WTC11 (cell line): ENCODE results near the gene SULT1C2. TPM values are rescaled to one million over a fixed set of nuclear protein-coding genes. Genes with fewer than 3 reads are reported as not detected.

ENCODE experiments used
- ATAC-seq: fragments of 200-7000 bp; cut with Tn5 transposase; 2 replicates; pipeline ENCODE4 v1.10.0; 2021; ENCODE audit warnings: mild to moderate bottlenecking, moderate library complexity
- CTCF ChIA-PET: fragments of 300-600 bp; sonication (Branson Sonifier 250); formaldehyde crosslinking; loops from one replicate; lab custom pipeline; 2021; ENCODE audit warnings: antibody characterized with exemption; lab: Charles Lee
- POLR2A ChIA-PET: fragments of 350-600 bp; sonication (Branson Sonifier 250); formaldehyde crosslinking; loops from one replicate; lab custom pipeline; 2021; ENCODE audit warnings: antibody characterized with exemption; lab: Charles Lee
- DNase-seq: peaks from one replicate; pipeline ENCODE4 v3.0.0; 2021; ENCODE audit warnings: low spot score
- H3K27ac Mint-ChIP-seq: 2 replicates; pipeline ENCODE4 v1.8.0; 2021; ENCODE audit warnings: mixed read lengths
- H3K27me3 Mint-ChIP-seq: 2 replicates; pipeline ENCODE4 v1.8.0; 2021; ENCODE audit warnings: low read depth, mild to moderate bottlenecking, moderate library complexity, mixed read lengths
- H3K36me3 Mint-ChIP-seq: 2 replicates; pipeline ENCODE4 v1.8.0; 2021; ENCODE audit warnings: mixed read lengths
- H3K4me1 Mint-ChIP-seq: 2 replicates; pipeline ENCODE4 v1.8.0; 2022; ENCODE audit warnings: mixed read lengths
- H3K4me3 Mint-ChIP-seq: 2 replicates; pipeline ENCODE4 v1.8.0; 2021; ENCODE audit warnings: mild to moderate bottlenecking, moderate library complexity, mixed read lengths
- H3K9me3 Mint-ChIP-seq: 2 replicates; pipeline ENCODE4 v1.8.0; 2021; ENCODE audit warnings: mixed read lengths
- ATF1 ChIP-seq: sonication (generic); formaldehyde crosslinking; IDR thresholded peaks from 2 replicates; pipeline ENCODE4 v1.8.1; 2023; ENCODE audit warnings: mild to moderate bottlenecking, moderate library complexity, missing genetic modification reagents
- ESRRA ChIP-seq: sonication (generic); formaldehyde crosslinking; IDR thresholded peaks from 2 replicates; pipeline ENCODE4 v1.8.1; 2022; ENCODE audit warnings: mild to moderate bottlenecking, missing genetic modification reagents, borderline replicate concordance
- SOX15 ChIP-seq: fragments of 250-450 bp; sonication (Bioruptor Pico); IDR thresholded peaks from 2 replicates; pipeline ENCODE4 v1.9.0; 2021; ENCODE audit warnings: mild to moderate bottlenecking
- TEAD4 ChIP-seq: sonication (generic); formaldehyde crosslinking; IDR thresholded peaks from 2 replicates; pipeline ENCODE4 v1.8.0; 2022; ENCODE audit warnings: mild to moderate bottlenecking, missing genetic modification reagents
- ZBTB21 ChIP-seq: sonication (generic); formaldehyde crosslinking; IDR thresholded peaks from 2 replicates; pipeline ENCODE4 v1.8.1; 2023; ENCODE audit warnings: mild to moderate bottlenecking, missing genetic modification reagents, borderline replicate concordance
- ZNF219 ChIP-seq: sonication (generic); formaldehyde crosslinking; IDR thresholded peaks from 2 replicates; pipeline ENCODE4 v1.8.0; 2023; ENCODE audit warnings: missing genetic modification reagents, mild to moderate bottlenecking, borderline replicate concordance
- ZNF232 ChIP-seq: sonication (generic); formaldehyde crosslinking; IDR thresholded peaks from 2 replicates; pipeline ENCODE4 v1.8.0; 2022; ENCODE audit warnings: mild to moderate bottlenecking, missing genetic modification reagents
- ZNF263 ChIP-seq: sonication (generic); formaldehyde crosslinking; IDR thresholded peaks from 2 replicates; pipeline ENCODE4 v1.8.1; 2022; ENCODE audit warnings: low read depth, mild to moderate bottlenecking, moderate library complexity, missing genetic modification reagents
- ZNF671 ChIP-seq: fragments of 250-450 bp; sonication (Bioruptor Pico); IDR thresholded peaks from 2 replicates; pipeline ENCODE4 v1.8.0; 2021; ENCODE audit warnings: mild to moderate bottlenecking
- total RNA-seq: library from RNA; stranded (reverse); gene quantifications from 3 replicates; pipeline ENCODE4 v1.2.3, GENCODE V29; 2021
- TF ChIP-seq, protein P1 (sequence below): sonication (generic); formaldehyde crosslinking; IDR thresholded peaks from 2 replicates; pipeline ENCODE4 v1.8.0; 2022; ENCODE audit warnings: missing genetic modification reagents
- TF ChIP-seq, protein P2 (sequence below): fragments of 250-450 bp; sonication (Bioruptor Pico); conservative IDR thresholded peaks from 2 replicates; pipeline ENCODE4 v1.9.0; 2021; ENCODE audit warnings: mild to moderate bottlenecking
- TF ChIP-seq, protein P3 (sequence below): sonication (generic); formaldehyde crosslinking; IDR thresholded peaks from 2 replicates; pipeline ENCODE4 v1.8.1; 2023; ENCODE audit warnings: mild to moderate bottlenecking, moderate library complexity, missing genetic modification reagents
- TF ChIP-seq, protein P4 (sequence below): fragments of 250-450 bp; sonication (Bioruptor Pico); IDR thresholded peaks from 2 replicates; pipeline ENCODE4 v2.1.2; 2022; ENCODE audit warnings: mild to moderate bottlenecking, moderate library complexity
- TF ChIP-seq, protein P5 (sequence below): sonication (generic); formaldehyde crosslinking; IDR thresholded peaks from 2 replicates; pipeline ENCODE4 v1.8.1; 2022; ENCODE audit warnings: low read depth, mild to moderate bottlenecking, moderate library complexity, missing genetic modification reagents, borderline replicate concordance

SULT1C2 gene
- total RNA-seq, 1 experiment from 2014 or later: 2.2 TPM

DNA sequence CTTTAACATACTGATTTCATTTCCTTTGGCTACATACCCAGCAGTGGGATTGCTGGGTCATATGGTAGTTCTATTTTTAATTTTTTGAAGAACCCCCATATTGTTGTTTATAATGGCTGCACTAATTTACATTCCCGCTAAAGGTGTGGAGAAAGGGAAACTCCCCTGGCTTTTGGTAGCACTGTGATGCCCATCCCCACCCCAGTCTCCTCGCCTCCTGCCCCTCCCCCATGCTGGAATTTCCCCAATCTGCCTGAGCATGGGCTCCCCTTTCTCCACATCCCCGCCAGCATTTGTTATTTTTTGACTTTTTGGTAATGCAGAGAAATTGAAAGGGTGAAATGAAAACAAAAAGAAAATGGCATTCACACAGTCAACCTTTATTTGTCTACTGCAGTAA, 59.1 kb downstream of the SULT1C2 start (continued):
- TF ChIP-seq, protein P1, sequence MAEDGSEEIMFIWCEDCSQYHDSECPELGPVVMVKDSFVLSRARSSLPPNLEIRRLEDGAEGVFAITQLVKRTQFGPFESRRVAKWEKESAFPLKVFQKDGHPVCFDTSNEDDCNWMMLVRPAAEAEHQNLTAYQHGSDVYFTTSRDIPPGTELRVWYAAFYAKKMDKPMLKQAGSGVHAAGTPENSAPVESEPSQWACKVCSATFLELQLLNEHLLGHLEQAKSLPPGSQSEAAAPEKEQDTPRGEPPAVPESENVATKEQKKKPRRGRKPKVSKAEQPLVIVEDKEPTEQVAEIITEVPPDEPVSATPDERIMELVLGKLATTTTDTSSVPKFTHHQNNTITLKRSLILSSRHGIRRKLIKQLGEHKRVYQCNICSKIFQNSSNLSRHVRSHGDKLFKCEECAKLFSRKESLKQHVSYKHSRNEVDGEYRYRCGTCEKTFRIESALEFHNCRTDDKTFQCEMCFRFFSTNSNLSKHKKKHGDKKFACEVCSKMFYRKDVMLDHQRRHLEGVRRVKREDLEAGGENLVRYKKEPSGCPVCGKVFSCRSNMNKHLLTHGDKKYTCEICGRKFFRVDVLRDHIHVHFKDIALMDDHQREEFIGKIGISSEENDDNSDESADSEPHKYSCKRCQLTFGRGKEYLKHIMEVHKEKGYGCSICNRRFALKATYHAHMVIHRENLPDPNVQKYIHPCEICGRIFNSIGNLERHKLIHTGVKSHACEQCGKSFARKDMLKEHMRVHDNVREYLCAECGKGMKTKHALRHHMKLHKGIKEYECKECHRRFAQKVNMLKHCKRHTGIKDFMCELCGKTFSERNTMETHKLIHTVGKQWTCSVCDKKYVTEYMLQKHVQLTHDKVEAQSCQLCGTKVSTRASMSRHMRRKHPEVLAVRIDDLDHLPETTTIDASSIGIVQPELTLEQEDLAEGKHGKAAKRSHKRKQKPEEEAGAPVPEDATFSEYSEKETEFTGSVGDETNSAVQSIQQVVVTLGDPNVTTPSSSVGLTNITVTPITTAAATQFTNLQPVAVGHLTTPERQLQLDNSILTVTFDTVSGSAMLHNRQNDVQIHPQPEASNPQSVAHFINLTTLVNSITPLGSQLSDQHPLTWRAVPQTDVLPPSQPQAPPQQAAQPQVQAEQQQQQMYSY (CRISPR knock-in tag): no peak
- TF ChIP-seq ATF1 (CRISPR knock-in tag): no peak
- no peak for TF ChIP-seq ESRRA
- TF ChIP-seq, all 79 proteins: peak for 0

DNA sequence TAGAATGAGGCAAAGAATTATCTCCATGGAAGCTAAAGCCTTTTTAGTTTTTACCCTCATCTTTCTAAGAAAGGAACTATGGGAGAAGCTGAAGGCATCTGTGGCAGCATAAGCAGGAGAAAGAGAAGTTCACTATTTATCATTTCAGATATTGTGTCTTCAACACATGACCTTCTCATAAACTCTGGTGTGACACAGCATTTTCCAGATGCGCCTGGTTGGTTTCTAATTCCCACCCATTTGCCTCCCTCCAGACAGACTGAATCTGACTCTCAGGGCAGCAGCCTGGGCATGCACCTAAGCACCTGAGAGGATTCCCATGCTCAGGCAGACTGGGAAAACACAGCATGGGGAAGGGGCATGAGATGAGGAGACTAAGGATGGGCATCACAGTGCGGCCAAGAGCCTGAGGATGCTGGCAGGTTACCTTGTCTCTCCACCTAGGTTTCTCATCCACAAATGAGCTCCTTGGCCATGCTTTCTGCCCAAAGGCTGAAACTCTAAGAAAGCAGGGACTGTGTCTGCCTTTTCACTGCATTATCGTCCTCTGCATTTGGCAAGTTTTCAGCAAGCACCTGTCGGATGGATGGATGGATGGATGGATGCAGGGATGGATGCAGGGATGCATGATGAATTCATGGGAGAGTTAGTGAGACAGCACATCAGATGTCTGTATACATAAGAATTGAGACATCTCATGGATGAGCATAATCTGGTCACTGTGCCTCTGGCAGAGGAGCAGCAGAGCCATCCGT, 60.3 kb downstream of the SULT1C2 start:
- peaks cover 5% of the 10 kb centered on the region; the same call in 1 of the 2 replicates for H3K9me3 Mint-ChIP-seq
- no peak for TF ChIP-seq SOX15 (CRISPR knock-in tag)
- no peak for TF ChIP-seq ZNF263
- TF ChIP-seq, protein P2, sequence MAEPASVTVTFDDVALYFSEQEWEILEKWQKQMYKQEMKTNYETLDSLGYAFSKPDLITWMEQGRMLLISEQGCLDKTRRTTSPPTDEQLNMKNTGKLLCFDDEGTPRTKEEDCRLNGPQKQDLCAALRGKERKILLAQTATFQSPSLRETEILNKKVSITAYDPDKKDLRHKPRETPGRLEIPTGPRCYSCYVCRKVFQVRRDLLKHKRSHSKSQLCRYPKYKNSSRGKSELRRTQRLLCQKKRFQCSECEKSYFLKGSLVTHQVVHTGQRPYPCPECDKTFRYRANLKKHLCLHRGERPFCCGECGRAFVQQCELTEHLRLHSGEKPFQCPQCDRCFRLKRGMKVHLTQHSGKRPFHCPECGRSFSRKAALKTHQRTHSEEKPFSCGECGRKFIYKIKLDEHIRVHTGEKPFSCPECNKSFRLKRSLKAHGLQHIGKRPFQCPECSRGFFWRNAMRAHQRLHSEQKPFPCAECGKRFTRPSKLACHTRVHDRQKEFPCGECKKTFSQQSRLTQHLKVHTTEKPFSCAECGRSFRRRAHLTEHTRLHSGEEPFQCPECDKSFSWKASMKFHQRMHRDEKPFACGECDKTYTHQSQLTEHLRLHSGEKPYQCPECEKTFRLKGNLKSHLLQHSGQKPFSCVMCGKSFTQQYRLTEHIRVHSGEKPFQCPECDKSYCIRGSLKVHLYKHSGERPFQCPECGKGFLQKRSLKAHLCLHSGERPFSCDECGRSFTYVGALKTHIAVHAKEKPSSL: no peak
- TF ChIP-seq, protein P3, sequence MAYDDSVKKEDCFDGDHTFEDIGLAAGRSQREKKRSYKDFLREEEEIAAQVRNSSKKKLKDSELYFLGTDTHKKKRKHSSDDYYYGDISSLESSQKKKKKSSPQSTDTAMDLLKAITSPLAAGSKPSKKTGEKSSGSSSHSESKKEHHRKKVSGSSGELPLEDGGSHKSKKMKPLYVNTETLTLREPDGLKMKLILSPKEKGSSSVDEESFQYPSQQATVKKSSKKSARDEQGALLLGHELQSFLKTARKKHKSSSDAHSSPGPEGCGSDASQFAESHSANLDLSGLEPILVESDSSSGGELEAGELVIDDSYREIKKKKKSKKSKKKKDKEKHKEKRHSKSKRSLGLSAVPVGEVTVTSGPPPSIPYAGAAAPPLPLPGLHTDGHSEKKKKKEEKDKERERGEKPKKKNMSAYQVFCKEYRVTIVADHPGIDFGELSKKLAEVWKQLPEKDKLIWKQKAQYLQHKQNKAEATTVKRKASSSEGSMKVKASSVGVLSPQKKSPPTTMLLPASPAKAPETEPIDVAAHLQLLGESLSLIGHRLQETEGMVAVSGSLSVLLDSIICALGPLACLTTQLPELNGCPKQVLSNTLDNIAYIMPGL (CRISPR knock-in tag): no peak
- TF ChIP-seq ZNF219: no peak
- TF ChIP-seq ESRRA: no peak
- TF ChIP-seq, protein P4, sequence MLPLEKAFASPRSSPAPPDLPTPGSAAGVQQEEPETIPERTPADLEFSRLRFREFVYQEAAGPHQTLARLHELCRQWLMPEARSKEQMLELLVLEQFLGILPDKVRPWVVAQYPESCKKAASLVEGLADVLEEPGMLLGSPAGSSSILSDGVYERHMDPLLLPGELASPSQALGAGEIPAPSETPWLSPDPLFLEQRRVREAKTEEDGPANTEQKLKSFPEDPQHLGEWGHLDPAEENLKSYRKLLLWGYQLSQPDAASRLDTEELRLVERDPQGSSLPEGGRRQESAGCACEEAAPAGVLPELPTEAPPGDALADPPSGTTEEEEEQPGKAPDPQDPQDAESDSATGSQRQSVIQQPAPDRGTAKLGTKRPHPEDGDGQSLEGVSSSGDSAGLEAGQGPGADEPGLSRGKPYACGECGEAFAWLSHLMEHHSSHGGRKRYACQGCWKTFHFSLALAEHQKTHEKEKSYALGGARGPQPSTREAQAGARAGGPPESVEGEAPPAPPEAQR (CRISPR knock-in tag): no peak
- no peak for TF ChIP-seq ZNF232 (CRISPR knock-in tag)
- no peak for TF ChIP-seq ZNF671 (CRISPR knock-in tag)
- no peak for TF ChIP-seq ZBTB21 (CRISPR knock-in tag)
- TF ChIP-seq, protein P5, sequence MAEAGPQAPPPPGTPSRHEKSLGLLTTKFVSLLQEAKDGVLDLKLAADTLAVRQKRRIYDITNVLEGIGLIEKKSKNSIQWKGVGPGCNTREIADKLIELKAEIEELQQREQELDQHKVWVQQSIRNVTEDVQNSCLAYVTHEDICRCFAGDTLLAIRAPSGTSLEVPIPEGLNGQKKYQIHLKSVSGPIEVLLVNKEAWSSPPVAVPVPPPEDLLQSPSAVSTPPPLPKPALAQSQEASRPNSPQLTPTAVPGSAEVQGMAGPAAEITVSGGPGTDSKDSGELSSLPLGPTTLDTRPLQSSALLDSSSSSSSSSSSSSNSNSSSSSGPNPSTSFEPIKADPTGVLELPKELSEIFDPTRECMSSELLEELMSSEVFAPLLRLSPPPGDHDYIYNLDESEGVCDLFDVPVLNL: no peak
- TF ChIP-seq TEAD4 (CRISPR knock-in tag): no peak
- H3K4me1 Mint-ChIP-seq: no peaks in the 10 kb centered on the region
- H3K27me3 Mint-ChIP-seq: no peaks in the 10 kb centered on the region
- no peak for ATAC-seq
- no peak overlapping the region for H3K4me3 Mint-ChIP-seq
- ChIA-PET CTCF (no interaction called here), POLR2A (no interaction called here)
- DNase-seq: no peak
- H3K36me3 Mint-ChIP-seq: no peaks in the 10 kb centered on the region
- H3K27ac Mint-ChIP-seq: no peak overlapping the region
